IPS DF 4.7 (cell line): ENCODE data around the gene CD101.

ENCODE experiments used
- DNase-seq: peaks from one replicate; pipeline ENCODE4 v3.0.0-alpha.2; 2013; ENCODE audit warnings: low spot score; ENCODE audit errors: extremely low read depth

CD101 gene

GRCh38 chr1:117049857-117050256 lies 48.3 kb downstream of the CD101 start:
- no peak for DNase-seq

- DNase-seq, result no peak
Observed at GRCh38 chr1:117051224-117052064, 49.9 kb downstream of the CD101 start.

GRCh38 chr1:117054068-117054467 lies 52.5 kb downstream of the CD101 start:
- no peak for DNase-seq

- no peak for DNase-seq
Observed at GRCh38 chr1:117058810-117059209, 57.2 kb downstream of the CD101 start.

GRCh38 chr1:117059334-117059677 lies 57.7 kb downstream of the CD101 start:
- DNase-seq, result no peak

- peak; percentile 98 for DNase-seq
Observed at GRCh38 chr1:117059678-117060440, 58.3 kb downstream of the CD101 start, which contains the start of gene TTF2. Gene TTF2, plus strand, starts transcription at chr1:117060326. Its CDS starts 21 bp downstream, at chr1:117060347.

- DNase-seq, result no peak
Observed at GRCh38 chr1:117060441-117061317, 59.1 kb downstream of the CD101 start.

GRCh38 chr1:117061986-117062415 lies 60.4 kb downstream of the CD101 start:
- no peak for DNase-seq

GRCh38 chr1:117066367-117066766 lies 64.8 kb downstream of the CD101 start:
- no peak for DNase-seq

- DNase-seq, result no peak
Observed at GRCh38 chr1:117067533-117068370, 66.2 kb downstream of the CD101 start.

- DNase-seq, result no peak
Observed at GRCh38 chr1:117068580-117068979, 67.0 kb downstream of the CD101 start.

- no peak for DNase-seq
Observed at GRCh38 chr1:117069220-117069844, 67.8 kb downstream of the CD101 start.

- DNase-seq, result no peak
Observed at GRCh38 chr1:117070124-117070523, 68.6 kb downstream of the CD101 start.

GRCh38 chr1:117076648-117077047 lies 75.1 kb downstream of the CD101 start:
- DNase-seq, result no peak

- DNase-seq, result no peak
Observed at GRCh38 chr1:117077267-117077666, 75.7 kb downstream of the CD101 start.

GRCh38 chr1:117079737-117080136 lies 78.2 kb downstream of the CD101 start:
- no peak for DNase-seq

- DNase-seq, result no peak
Observed at GRCh38 chr1:117084231-117084630, 82.7 kb downstream of the CD101 start.
